Keratinocyte (primary cell): ENCODE measurements around the gene MSANTD3. TPM values are rescaled to one million over a fixed set of nuclear protein-coding genes. Genes with fewer than 3 reads are reported as not detected.

Experiments used
- DNase-seq: peaks from one replicate; pipeline ENCODE4 v3.0.0-alpha.2; 2011; ENCODE audit warnings: low read depth, missing footprints, low spot score
- FAIRE-seq: peaks from 2 replicates; lab custom pipeline; 2011; peaks lifted over from hg19 to GRCh38; lab: Jason Lieb, UNC
- H2AFZ ChIP-seq: 2 replicates; pipeline ENCODE4 v1.6.0; 2012; ENCODE audit warnings: low read length, control low read depth, inconsistent platforms; ENCODE audit not compliant: control insufficient read depth
- H3K27ac ChIP-seq: 2 replicates; pipeline ENCODE4 v1.5.1; 2011; ENCODE audit warnings: low read length; ENCODE audit not compliant: control insufficient read depth, insufficient read depth
- H3K27me3 ChIP-seq: 3 replicates; pipeline ENCODE4 v1.6.0; 2011; ENCODE audit warnings: low read length; ENCODE audit not compliant: control insufficient read depth, insufficient read depth; ENCODE audit errors: extremely low read depth
- H3K36me3 ChIP-seq, 2 experiments: 2 replicates in 1 of 2; 3 replicates in 1 of 2; pipeline ENCODE4 v1.5.1; 2011; ENCODE audit warnings: low read length in 2 of 2, mild to moderate bottlenecking in 1 of 2; ENCODE audit not compliant: control insufficient read depth in 2 of 2, insufficient read depth in 2 of 2; ENCODE audit errors: extremely low read depth in 1 of 2
- H3K4me1 ChIP-seq: 3 replicates; pipeline ENCODE4 v1.5.1; 2011; ENCODE audit warnings: low read length; ENCODE audit not compliant: control insufficient read depth, insufficient read depth; ENCODE audit errors: extremely low read depth
- H3K4me2 ChIP-seq: 3 replicates; pipeline ENCODE4 v1.6.0; 2011; ENCODE audit warnings: low read depth, low read length; ENCODE audit not compliant: control insufficient read depth, insufficient read depth; ENCODE audit errors: extremely low read depth
- H3K4me3 ChIP-seq, 3 experiments: fragments of 200-600 bp in 1 of 3; sonication (generic) in 1 of 3; 2 replicates in 2 of 3; 3 replicates in 1 of 3; pipeline ENCODE4 v1.5.1; 2011 to 2016; ENCODE audit warnings: low read length in 3 of 3, mild to moderate bottlenecking in 3 of 3, control low read depth in 2 of 3, inconsistent platforms in 1 of 3, low read depth in 1 of 3, mixed read lengths in 1 of 3, mixed run types in 1 of 3, moderate library complexity in 1 of 3; ENCODE audit not compliant: control insufficient read depth in 2 of 3, insufficient read depth in 2 of 3; ENCODE audit errors: extremely low read depth in 1 of 3
- H3K79me2 ChIP-seq: 2 replicates; pipeline ENCODE4 v1.6.0; 2012; ENCODE audit warnings: low read length; ENCODE audit not compliant: control insufficient read depth, insufficient read depth
- H3K9ac ChIP-seq: 3 replicates; pipeline ENCODE4 v1.6.0; 2011; ENCODE audit warnings: low read length; ENCODE audit not compliant: control insufficient read depth, insufficient read depth; ENCODE audit errors: extremely low read depth
- H3K9me1 ChIP-seq: 3 replicates; pipeline ENCODE4 v1.6.0; 2011; ENCODE audit warnings: low read length; ENCODE audit not compliant: control insufficient read depth, insufficient read depth; ENCODE audit errors: extremely low read depth
- H3K9me3 ChIP-seq: 2 replicates; pipeline ENCODE4 v1.5.1; 2012; ENCODE audit warnings: low read depth, low read length; ENCODE audit not compliant: control insufficient read depth
- H4K20me1 ChIP-seq: 3 replicates; pipeline ENCODE4 v1.6.0; 2011; ENCODE audit warnings: low read length; ENCODE audit not compliant: control insufficient read depth, insufficient read depth; ENCODE audit errors: extremely low read depth
- EZH2 ChIP-seq: IDR thresholded peaks from one replicate; pipeline ENCODE4 v1.6.1; 2012; ENCODE audit warnings: inconsistent platforms, mild to moderate bottlenecking, low read length, moderate library complexity
- dilution Hi-C: fragments of 300-500 bp; cut with MboI; formaldehyde crosslinking; loops from one replicate; pipeline ENCODE4 v1.7.0; 2020; ENCODE audit warnings: low sequenced_read_pairs; ENCODE audit not compliant: extremely low pct_ligation_motif_present
- polyA plus RNA-seq, 5 experiments: library from polyadenylated mRNA; depleted of rRNA in 3 of 5; stranded (reverse) in 3 of 5; stranded (forward) in 1 of 5; unstranded in 1 of 5; fragments of >200 nt; gene quantifications; 1 replicate in 1 of 5; 2 replicates in 3 of 5; 3 replicates in 1 of 5; pipeline versions ENCODE4 v1.2.1 to v1.2.3, GENCODE V29; 2011 to 2012; ENCODE audit warnings: missing spikeins in 2 of 5, low read depth in 1 of 5, low replicate concordance in 1 of 5
- TF ChIP-seq, protein P1 (sequence below), 3 experiments: IDR thresholded peaks in 1 of 3; conservative IDR thresholded peaks in 1 of 3; optimal IDR thresholded peaks in 1 of 3; 2 replicates in 2 of 3; 3 replicates in 1 of 3; pipeline versions ENCODE3 to v1.5.1; 2011; ENCODE audit warnings: low read length in 3 of 3, mild to moderate bottlenecking in 3 of 3, moderate library complexity in 2 of 3, control low read depth in 1 of 3, inconsistent platforms in 1 of 3; ENCODE audit not compliant: insufficient read depth in 2 of 3; ENCODE audit errors: extremely low read depth in 1 of 3

The MSANTD3 gene
- polyA plus RNA-seq, 1 donor (not counting 4 experiments of a cell fraction or from before 2014, with no cell fraction given) = 50.7 TPM

DNA sequence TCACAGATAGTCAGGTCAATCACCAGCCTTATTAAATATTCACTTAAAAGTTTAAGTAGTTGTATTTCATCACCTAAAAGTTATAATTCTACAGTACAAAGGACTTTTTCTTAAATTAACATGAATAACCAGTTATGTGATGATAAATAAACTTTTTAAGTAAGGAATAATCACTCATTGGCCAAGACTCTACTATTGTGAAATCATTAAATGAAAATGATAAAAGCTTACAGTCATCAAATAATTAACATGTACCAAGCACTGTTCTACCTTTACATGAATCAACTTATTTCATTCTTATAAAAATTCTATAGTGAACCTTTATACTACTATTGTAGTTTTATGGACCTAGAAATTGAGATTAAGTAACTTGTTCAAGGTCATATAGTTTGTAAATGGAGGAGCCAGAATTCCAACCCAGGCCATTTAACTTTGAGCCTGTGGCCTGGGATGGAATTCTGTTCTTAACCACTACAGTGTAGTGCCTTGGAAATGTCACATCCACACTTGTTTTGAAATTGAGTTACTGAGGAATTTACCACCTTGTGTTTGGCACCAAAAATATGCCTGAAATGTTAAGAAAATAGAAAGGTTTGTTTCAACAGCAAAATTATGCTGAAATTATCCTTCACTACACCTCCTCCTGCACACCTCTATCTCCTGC lies 32.8 kb upstream of the MSANTD3 start:
- H4K20me1 ChIP-seq = no peaks in the 10 kb centered on the region
- H2AFZ ChIP-seq = no peak overlapping the region
- H3K9me3 ChIP-seq = no peaks in the 10 kb centered on the region
- no peaks in the 10 kb centered on the region for H3K27me3 ChIP-seq
- H3K9me1 ChIP-seq = no peaks in the 10 kb centered on the region
- H3K4me1 ChIP-seq = no peaks in the 10 kb centered on the region
- H3K4me2 ChIP-seq = no peak overlapping the region
- no peaks in the 10 kb centered on the region for H3K79me2 ChIP-seq
- DNase-seq (no peak), FAIRE-seq (no peak)
- dilution Hi-C loops = no loop called here
- H3K4me3 ChIP-seq = no peak overlapping the region
- no peaks in the 10 kb centered on the region for H3K36me3 ChIP-seq
- H3K9ac ChIP-seq = no peak overlapping the region
- TF ChIP-seq, protein P1, sequence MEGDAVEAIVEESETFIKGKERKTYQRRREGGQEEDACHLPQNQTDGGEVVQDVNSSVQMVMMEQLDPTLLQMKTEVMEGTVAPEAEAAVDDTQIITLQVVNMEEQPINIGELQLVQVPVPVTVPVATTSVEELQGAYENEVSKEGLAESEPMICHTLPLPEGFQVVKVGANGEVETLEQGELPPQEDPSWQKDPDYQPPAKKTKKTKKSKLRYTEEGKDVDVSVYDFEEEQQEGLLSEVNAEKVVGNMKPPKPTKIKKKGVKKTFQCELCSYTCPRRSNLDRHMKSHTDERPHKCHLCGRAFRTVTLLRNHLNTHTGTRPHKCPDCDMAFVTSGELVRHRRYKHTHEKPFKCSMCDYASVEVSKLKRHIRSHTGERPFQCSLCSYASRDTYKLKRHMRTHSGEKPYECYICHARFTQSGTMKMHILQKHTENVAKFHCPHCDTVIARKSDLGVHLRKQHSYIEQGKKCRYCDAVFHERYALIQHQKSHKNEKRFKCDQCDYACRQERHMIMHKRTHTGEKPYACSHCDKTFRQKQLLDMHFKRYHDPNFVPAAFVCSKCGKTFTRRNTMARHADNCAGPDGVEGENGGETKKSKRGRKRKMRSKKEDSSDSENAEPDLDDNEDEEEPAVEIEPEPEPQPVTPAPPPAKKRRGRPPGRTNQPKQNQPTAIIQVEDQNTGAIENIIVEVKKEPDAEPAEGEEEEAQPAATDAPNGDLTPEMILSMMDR (optimal IDR thresholded peaks at IDR 0.05 in 1 of 3, IDR thresholded peaks at IDR 0.05 in 1 of 3, conservative IDR thresholded peaks at IDR 0.05 in 1 of 3; ENCODE audit: extremely low read depth in 1 of 3, insufficient read depth in 2 of 3, low read length in 3 of 3) = no peak
- TF ChIP-seq EZH2 = no peak
- H3K27ac ChIP-seq = no peak overlapping the region

DNA sequence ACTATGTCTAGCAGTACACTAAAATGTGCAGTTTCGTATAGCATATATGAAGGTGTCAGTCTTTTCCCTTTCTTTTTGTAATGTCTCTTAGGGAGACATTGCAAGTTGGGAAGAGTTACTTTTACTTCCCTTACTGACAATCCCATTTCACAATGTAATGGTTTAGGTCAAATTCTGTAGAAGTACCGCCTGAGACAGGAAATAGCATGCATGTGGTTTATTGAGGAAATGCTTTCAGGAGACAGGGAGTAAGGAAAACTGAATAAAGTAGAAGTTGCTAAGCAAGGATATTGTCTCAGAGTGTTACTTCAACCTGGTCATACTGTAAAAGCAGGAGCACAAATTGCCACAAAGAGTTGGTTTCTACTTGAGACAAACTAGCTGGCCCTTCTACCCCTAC lies 32.1 kb upstream of the MSANTD3 start:
- Histone ChIP-seq H3K79me2 (no peaks in the 10 kb centered on the region), H3K4me2 (no peak overlapping the region), H3K9me3 (no peaks in the 10 kb centered on the region), H2AFZ (no peak overlapping the region), H3K27ac (no peak overlapping the region), H3K9ac (no peak overlapping the region), H3K9me1 (no peaks in the 10 kb centered on the region), H3K4me3 (no peak overlapping the region), H3K36me3 (no peaks in the 10 kb centered on the region), H4K20me1 (no peaks in the 10 kb centered on the region), H3K4me1 (no peaks in the 10 kb centered on the region), H3K27me3 (no peaks in the 10 kb centered on the region)
- no peak for TF ChIP-seq EZH2
- TF ChIP-seq, protein P1 (optimal IDR thresholded peaks at IDR 0.05 in 1 of 3, IDR thresholded peaks at IDR 0.05 in 1 of 3, conservative IDR thresholded peaks at IDR 0.05 in 1 of 3; ENCODE audit: extremely low read depth in 1 of 3, insufficient read depth in 2 of 3, low read length in 3 of 3) = no peak
- dilution Hi-C loops = no loop called here
- DNase-seq (no peak), FAIRE-seq (no peak)
